DMS79 treated with DMSO at 0.1 percent for 48 hours (cell line): ENCODE results near the gene RAB7A.
"Not testable (repeated sequence)": the region's sequence is repeated elsewhere in the genome, so short reads cannot be mapped to it uniquely, and the experiment has no call there.

Experiments
- DNase-seq: peaks from one replicate; lab custom pipeline; 2025; lab: John Stamatoyannopoulos, UW

The RAB7A gene

DNA sequence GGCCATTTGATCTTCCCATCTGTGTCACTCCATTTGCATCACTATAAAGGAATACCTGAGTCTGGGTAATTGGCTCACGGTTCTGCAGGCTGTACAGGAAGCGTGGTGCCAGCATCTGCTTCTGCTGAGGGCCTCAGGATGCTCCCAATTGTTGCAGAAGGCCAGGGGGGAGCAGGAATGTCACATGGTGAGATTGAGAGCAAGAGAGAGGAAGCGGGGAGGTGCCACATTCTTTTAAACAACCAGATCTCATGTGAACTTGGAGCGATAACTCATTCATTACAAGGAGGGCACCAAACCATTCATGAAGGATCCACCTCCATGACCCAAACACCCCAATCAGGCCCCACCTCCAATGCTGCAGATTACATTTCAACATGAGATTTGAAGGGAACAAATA lies 13.1 kb upstream of the RAB7A start:
- no peak for DNase-seq

DNA sequence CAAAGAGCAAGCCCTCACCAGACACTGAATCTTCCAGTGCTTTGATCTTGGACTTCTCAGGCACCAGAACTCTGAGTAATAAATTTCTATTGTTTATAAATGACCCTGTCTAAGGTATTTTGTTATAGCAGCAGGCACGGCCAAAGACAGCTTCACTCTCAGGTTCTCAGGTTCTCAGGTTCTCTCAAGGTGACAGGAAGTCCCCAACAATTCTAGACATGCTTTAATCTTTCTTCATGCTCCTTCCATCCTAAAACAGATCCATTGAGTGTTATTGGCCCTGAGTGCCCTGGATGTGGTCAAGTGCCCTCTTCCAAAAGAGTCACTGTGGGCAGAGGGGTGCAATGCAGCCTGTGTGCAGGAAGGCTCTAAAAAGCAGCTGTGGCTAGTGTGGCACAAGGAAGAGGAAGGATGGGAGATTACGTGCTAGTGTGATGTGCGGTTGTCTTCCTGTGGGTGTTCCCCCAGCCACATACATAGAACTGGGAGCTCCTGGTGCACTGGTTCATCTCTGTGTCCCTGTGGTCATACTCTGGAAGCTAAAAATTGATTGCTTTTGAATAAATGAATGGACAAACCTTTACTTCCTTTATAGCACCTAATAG lies 11.0 kb upstream of the RAB7A start:
- DNase-seq = no peak

DNA sequence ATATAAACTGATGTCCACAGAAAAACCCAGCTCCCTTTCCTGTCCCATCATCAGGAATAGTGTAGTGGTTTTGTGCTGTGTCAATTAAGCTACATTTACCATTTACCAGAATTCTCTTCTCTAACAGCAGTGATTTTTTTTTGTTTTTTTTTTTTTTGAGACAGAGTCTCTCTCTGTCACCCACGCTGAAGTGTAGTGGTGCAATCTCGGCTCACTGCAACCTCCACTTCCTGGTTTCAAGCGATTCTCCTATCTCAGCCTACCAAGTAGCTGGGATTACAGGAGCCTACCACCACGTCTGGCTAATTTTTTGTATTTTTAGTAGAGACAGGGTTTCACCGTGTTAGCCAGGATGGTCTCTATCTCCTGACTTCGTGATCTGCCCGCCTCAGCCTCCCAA lies 7.1 kb upstream of the RAB7A start:
- not testable (repeated sequence) for DNase-seq

DNA sequence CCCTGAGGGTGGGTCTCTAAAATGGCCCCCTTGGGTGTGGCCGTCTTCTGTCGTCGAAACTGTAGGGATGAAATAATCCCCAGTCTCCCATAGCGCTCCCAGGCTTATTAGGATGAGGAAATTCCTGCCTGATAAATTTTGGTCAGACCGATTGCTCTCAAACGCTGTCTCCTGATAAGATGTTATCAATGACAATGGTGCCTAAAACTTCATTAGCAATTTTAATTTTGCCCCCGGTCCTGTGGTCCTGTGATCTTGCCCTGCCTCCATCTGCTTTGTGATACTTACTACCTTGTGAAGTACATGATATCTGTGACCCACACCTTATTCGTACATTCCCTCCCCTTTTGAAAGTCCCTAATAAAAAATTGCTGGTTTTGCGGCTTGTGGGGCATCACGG lies 5.1 kb upstream of the RAB7A start:
- DNase-seq = no peak

DNA sequence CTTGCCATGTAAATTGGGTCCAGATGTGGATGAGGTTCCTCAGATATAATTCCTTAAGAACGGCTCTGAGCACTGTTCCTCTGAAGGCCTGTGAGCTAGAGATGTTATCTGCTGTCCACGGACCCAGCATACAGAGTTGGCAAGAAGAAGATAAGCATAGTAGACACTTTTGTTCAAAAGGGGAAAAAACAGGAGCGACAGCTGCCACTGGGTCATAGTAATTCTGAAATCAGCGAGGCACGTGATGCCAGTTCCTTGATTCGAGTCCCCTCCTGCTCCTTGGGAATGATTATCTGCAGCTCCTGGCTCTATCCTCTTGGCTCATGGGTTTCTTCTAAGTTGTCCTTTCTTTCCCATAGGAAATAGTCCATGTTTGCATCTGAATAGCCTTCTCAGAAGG lies 2.5 kb upstream of the RAB7A start:
- DNase-seq = no peak

DNA sequence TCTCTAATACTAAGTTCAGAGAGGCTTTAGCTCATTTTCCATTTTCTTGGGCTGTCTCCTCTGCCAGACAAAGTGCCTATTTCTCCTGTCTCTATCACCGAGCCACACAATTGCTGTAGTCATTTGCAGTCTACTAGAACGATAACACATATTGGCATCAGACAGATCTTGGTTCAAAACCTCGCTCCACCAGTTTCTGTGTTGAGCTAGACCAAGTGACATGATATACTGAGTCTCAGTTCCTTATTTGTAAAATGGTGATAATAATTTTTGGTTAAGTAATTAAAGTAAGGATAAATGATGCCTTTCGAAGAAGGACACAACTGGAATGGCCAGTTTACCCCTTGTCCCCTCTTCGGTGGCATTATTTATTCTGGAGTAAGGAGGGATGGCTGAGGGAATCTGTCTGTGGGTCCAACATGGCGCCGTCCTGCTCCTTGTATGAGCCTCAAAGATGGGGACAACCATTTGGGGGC lies 398 bp upstream of the RAB7A start:
- DNase-seq = no peak

DNA sequence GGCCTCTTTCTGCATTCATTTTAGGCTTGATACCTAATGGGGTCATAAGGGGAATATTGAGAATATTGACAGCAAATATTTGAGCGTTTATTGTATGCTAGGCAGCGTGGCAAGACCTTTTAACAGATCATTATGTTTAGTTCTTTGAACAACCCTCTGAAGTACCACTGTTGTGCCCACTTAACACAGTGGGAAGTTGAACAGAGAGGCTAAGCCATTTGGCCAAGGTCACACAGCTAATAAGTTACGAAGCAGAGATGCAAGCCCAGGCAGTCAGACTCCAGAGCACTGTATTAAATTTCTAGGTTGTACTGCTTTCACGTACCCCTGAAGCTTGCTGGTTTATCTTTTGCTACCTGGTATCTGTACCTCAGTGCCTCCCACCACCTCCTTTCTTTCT lies 1.1 kb downstream of the RAB7A start:
- no peak for DNase-seq

DNA sequence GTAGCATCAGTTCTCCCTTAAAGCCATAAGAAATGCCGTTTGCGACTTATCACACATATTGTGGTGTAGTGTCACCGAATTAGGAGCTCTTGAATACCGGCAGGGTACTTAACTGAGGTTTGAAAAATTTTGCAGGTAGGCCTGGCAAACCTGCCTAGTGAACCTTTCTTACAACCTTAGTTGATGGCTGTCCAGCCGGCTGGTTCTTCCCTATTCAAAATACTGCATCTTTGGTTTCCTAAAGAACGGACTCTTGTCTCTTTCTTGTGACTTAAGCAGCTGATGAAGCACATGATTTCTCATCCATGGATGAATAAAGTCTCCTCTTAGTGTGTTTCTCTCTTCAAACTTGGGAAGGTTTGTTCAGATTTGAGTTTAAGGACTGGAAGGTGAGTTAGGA lies 1.5 kb downstream of the RAB7A start:
- no peak for DNase-seq

DNA sequence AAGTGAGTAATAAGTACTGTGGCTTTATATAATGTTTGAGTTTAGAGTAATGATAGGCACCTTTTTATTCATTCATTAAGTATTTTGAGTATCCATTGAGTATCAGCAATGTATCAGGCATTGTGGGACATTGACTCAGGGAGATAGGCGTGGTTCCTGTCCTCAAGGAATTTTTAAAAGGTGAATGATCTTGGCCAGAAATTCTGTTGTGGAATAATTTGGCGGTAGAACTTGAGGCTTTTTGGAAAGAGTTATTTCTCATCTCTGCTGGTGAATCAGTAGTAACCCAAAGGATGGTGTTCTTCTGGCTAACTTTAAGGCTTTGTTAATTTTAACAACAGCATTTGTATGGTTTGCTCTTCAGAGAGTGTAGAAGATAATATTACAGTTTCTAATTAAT lies 2.0 kb downstream of the RAB7A start:
- no peak for DNase-seq

DNA sequence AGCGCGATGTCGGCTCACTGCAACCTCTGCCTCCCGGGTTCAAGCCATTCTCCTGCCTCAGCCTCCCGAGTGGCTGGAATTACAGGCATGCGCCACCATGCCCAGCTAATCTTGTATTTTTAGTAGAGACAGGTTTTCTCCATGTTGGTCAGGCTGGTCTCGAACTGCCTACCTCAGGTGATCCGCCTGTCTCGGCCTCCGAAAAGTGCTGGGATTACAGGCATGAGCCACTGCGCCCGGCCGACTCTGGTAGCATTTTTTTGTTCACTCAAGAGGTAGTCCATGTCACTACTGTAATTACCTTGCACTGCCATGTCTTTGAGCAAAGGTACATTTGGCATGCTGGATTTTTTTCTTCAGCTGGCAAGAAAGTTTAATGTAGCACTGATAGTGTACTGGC lies 2.5 kb downstream of the RAB7A start:
- not testable (repeated sequence) for DNase-seq

DNA sequence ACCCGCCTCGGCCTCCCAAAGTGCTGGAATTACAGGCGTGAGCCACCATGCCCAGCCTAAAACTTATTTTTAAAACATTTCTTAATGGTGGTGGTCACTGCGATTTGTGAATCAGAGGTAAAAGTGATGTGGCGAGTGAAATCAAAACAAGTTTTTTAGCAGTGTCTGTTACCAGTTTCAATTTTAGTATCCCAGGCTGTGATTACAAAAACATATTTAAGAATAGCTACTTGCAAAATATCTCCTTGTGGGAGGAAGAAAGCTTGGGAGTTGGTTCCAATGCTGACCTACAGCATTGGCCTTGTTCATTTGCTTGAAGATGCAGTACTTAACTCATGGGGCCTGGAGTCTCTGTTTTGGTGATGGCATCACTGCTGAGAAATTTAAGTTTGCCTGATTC lies 4.5 kb downstream of the RAB7A start:
- DNase-seq = no peak

DNA sequence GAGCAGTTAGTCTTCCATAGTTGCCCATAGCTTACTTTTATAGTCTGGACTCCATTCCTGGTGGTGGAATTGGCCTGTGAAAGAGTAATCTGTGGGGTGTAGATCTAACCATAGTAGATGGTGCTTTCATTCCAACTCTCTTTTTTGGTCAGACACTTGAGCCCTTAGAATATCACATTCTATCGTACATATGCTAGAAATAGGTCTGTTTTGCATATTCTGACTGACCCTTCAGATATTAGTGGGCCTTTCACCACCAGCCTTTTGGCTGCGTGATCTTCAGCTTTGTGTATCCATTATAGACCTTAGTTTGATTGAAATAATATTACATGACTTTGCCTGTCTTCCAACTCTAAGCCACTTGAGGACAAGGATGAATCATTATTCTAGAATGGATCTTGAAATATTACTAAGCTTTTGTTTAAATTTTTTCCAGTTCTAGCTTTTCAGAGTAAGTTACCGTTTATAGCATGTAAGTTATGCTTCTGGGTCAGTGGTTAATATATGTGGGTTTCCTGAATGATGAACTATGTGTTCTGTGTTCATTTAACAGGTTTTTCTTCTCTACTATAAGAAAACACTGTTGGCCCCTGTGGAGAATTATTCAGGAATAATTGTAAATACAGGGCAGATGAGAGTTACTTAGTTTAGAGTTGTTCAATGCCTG lies 8.7 kb downstream of the RAB7A start:
- DNase-seq = no peak

DNA sequence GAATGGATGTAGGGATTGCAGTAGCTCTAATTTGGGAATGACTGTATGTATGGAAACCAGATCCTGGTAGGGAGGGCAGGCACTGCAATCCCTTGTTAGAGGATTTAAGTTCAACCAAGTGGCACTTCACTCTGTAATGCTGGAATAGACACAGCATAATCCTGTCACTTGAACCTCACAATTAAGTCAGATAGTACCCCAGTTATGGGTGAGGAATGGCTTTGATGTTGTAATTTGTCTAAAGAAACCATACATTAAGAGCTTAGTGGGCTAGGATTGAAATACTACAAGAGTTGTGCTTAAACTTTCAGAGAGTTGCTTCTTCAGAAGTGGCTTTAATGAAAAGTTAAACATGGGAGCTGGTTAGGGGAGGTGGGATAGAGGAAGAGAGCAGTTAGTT lies 9.3 kb downstream of the RAB7A start:
- DNase-seq = no peak

DNA sequence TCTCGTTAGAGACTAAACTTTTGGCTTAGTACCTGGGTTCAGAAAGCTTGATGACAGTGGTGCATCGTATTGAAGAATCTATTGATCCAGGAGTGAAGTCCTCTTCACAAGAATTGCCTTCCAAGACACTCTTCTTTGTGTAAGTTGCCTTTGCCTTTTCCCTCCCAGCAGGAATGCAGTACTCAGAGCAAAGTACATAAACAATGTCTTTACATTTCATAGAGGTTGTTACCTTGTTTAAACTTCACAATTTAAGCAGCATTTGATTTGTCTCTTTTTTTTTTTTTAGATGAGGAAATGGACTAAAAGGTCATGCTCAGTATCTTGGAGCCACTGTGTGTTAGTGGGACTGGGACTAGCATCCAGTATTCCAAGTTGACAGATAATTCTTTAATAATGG lies 9.9 kb downstream of the RAB7A start:
- no peak for DNase-seq

DNA sequence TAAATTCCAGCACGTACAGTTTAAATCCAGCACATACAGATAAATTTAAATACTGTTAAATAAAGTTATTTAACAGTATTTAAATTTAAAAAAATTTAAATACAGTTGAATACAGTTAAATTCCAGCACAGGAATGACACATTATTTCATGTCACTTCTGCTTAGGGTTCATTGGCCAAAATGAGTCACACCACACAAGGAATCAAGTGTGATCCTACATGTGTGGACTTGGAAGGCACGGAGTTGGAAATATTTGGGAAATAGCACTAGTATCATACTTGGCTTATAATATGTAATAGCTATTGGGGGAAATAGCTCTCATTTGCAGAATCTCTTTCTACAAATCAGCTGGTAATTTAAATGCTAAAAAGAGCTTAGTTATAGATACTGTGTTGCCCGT lies 10.6 kb downstream of the RAB7A start:
- no peak for DNase-seq

DNA sequence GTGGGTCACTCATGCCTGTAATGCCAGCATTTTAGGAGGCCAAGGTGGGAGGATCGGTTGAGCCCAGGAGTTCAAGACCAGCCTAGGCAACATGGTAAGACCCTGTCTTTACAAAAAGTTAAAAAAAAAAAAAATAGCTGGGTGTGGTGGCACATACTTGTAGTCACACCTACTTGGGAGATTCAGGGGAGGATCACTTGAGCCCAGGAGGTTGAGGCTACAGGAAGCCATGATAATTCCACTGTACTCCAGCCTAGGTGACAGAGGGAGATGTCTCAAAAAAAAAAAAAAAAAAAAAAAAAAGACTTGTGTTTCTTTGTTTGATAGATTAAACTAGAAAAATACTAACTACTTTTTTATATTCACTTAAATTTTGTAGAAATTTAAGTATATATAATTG lies 14.6 kb downstream of the RAB7A start:
- no peak for DNase-seq

DNA sequence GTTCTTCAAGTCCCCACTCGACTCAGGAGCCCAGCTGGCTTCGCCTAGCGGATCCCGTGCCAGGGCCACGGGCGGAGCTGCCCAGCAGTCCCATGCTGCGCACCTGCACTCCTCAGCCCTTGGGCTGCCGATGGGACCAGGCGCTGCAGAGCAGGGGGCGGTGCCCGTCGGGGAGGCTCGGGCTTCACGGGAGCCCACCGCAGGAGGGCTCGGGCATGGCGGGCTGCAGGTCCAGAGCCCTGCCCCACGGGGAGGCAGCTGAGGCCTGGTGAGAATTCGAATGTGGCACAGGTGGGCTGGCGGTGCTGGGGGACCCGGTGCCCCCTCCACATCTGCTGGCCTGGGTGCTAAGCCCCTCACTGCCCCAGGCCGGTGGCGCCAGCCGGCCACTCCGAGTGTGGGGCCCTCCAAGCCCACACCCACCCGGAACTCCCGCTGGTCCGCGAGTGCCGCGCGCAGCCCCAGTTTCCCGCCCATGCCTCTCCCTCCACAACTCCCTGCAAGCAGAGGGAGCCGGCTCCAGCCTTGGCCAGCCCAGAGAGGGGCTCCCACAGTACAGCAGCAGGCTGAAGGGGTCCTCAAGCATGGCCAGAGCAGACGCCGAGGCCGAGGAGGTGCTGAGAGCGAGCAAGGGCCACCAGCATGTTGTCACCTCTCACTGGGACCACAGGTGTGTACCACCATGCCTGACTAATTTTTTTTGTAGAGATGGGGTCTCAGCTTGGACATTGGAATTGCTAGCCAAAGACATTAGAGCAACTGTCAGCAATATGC lies 17.0 kb downstream of the RAB7A start:
- DNase-seq = no peak

DNA sequence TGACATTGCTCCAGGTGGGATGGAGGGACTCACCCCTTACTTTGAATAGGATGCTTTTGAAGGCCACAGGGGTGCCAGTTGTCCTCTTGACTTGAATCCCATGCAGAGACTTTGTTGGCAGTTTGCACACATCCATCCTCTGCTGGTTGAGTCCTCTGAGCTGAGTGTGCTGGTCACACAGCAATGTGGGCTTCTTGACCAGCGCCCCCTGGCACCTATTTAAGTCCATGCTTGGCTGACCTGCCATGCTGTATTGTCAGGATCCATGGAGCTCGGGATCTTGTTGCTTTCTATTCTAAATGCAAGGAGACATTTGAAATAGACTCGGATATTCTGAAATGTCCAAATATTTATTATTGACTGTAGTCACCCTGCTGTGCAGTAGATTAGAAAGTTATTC lies 19.8 kb downstream of the RAB7A start:
- DNase-seq = no peak

DNA sequence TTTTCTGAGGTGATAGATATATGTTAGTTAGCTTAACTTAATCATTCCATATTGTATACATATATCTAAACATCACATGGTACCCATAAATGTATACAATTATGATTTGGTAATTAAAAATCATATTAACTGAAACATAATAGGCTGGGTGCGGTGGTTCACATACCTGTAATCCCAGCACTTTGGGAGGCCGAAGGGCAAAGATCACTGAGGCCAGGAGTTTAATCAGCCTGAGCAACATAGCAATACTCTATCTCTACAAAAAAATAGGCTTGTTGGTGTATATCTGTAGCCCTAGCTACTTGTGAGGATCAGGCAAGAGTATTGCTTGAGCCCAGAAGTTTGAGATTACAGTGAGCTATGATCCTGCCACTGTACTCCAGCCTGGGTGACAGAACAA lies 20.9 kb downstream of the RAB7A start:
- no peak for DNase-seq

DNA sequence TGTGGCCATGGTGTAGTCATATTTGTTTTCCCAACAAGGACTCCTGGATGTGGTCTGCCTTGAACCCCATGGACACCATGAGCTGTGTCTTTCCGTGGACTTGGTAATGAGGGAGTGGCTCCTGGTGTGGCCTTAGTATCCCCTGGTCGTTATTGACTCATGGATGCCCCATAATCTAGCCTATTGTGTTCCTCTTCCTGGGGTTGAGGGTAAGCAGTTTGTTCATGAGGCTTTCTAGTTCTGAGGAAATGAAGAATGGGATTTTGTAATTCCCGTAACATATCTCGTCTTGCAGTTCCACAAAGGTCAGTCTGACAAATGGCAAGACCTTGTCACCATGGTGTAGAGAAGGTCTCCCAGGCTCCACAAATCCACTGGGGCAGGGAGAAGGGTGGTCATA lies 22.6 kb downstream of the RAB7A start:
- DNase-seq = no peak

DNA sequence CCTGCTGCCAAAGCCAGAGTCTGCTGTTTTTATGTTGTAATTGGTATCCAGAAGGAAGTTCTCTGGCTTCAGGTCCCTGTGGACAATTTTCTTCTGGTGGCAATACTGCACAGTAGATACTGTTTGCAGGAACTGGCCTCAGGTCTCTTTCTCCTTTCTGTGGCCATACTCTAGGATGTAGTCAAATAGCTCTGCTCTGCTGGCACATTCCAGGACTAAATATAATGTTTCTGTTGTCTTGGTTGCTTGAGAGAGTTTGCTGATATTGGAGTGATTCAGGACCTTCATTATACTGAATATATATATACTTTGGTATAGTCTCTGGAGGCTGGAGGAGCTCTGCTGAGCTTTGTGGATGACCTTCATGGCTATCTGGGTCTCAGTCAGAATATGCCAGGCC lies 23.1 kb downstream of the RAB7A start:
- no peak for DNase-seq

DNA sequence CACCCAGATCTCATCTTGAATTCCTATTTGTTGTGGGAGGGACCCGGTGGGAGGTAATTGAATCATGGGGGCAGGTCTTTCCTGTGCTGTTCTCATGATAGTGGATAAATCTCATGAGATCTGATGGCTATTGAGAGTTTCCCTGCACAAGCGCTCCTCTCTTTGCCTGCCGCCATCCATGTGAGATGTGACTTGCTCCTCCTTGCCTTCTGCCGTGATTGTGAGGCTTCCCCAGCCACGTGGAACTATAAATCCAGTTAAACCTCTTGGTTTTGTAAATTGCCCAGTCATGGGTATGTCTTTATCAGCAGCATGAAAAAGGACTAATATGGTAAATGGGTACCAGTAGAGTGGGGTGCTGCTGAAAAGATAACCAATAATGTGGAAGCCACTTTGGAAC lies 23.6 kb downstream of the RAB7A start:
- not testable (repeated sequence) for DNase-seq

DNA sequence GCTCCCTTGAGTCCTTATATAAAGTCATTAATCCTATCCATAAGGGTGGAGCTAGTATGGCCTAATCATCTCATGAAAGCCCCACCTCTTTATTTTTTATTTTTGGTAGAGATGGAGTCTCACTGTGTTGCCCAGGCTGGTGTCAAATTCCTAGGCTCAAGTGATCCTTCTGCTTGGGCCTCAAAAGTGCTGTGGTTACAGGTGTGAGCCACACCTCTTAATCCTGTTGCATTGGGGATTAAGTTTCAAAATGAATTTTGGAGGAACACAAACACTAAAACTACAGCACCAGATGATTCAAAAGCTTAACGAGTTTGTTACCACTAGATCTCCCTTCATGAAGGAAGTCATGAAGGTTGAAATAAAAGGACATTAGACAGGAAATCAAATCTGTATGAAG lies 27.7 kb downstream of the RAB7A start:
- no peak for DNase-seq
